Kidney (tissue), 14 donors: ENCODE data around the gene STK11IP. TPM values are rescaled to one million over a fixed set of nuclear protein-coding genes. Genes with fewer than 3 reads are reported as not detected.

Experiments
- DNase-seq, 5 donors: peaks; one replicate each; pipeline ENCODE4 v3.0.0-alpha.2; 2013 to 2020
- FAIRE-seq: peaks from 2 replicates; lab custom pipeline; 2012; peaks lifted over from hg19 to GRCh38; lab: Jason Lieb, UNC
- H3K27ac ChIP-seq, 2 donors: one replicate each; pipeline ENCODE4 v1.7.0; 2013; ENCODE audit warnings: low read depth in 2 of 2, low read length in 2 of 2, inconsistent platforms in 1 of 2
- H3K27me3 ChIP-seq: one replicate; pipeline ENCODE4 v1.7.1; 2013; ENCODE audit warnings: low read length, inconsistent platforms; ENCODE audit not compliant: control insufficient read depth, insufficient read depth
- H3K36me3 ChIP-seq, 3 donors: one replicate each; pipeline versions ENCODE4 v1.7.0 to v1.7.1; 2013; ENCODE audit warnings: low read length in 3 of 3, control low read depth in 1 of 3, inconsistent platforms in 1 of 3; ENCODE audit not compliant: insufficient read depth in 3 of 3, control insufficient read depth in 2 of 3
- H3K4me1 ChIP-seq, 3 donors: one replicate each; pipeline versions ENCODE4 v1.7.0 to v1.7.1; 2013; ENCODE audit warnings: low read length in 3 of 3, inconsistent platforms in 1 of 3, low read depth in 1 of 3; ENCODE audit not compliant: control insufficient read depth in 2 of 3, insufficient read depth in 2 of 3
- H3K4me3 ChIP-seq, 3 donors: one replicate each; pipeline versions ENCODE4 v1.7.0 to v1.8.1; 2013; ENCODE audit warnings: low read length in 3 of 3, control low read depth in 1 of 3, inconsistent platforms in 1 of 3
- H3K9ac ChIP-seq, 3 donors: one replicate each; pipeline versions ENCODE4 v1.7.0 to v1.7.1; 2013; ENCODE audit warnings: low read length in 3 of 3, control low read depth in 1 of 3, inconsistent platforms in 1 of 3
- H3K9me3 ChIP-seq, 3 donors: one replicate each; pipeline versions ENCODE4 v1.7.0 to v1.7.1; 2013; ENCODE audit warnings: low read length in 3 of 3, control low read depth in 1 of 3, inconsistent platforms in 1 of 3; ENCODE audit not compliant: control insufficient read depth in 2 of 3, insufficient read depth in 1 of 3
- intact Hi-C: fragments of 100-400 bp; cut with DNase I; formaldehyde crosslinking; loops from one replicate; pipeline ENCODE4 v1.11.1; 2022
- polyA plus RNA-seq: library from polyadenylated mRNA; stranded (reverse); fragments of 350-450 nt; fragmentation: Illumina TruSeq; extraction: RNeasy Lipid Tissue Mini Kit (QIAGEN cat#74804); gene quantifications from one replicate; pipeline ENCODE4 v1.2.3, GENCODE V29; 2014; ENCODE audit warnings: low read depth, low replicate concordance; ENCODE audit not compliant: insufficient read depth
- total RNA-seq: library from RNA; stranded (reverse); fragmentation: NEBNext Ultra II Directional; extraction: Animal tissue kit (Norgen Biotek cat#: 25700); gene quantifications from one replicate; pipeline ENCODE4 v1.2.1, GENCODE V29; 2021
- TF ChIP-seq, protein P1 (sequence below): IDR thresholded peaks from 3 replicates; pipeline ENCODE4 v1.5.1; 2012; ENCODE audit warnings: mild to moderate bottlenecking, moderate library complexity, borderline replicate concordance; ENCODE audit not compliant: insufficient read depth; ENCODE audit errors: extremely low read depth
- donor health status: control.
- donor health status: control.
- donor health status: control.
- donor health status: control.
- donor health status: control.
- donor health status: DM: yes; HTN: yes; CAD: no.
- donor health status: Normal renal cell carcinoma (clear cell type).

Gene STK11IP
- total and polyA plus RNA-seq, 2 donors from 2014 or later = 12.5 to 33.7 TPM

DNA sequence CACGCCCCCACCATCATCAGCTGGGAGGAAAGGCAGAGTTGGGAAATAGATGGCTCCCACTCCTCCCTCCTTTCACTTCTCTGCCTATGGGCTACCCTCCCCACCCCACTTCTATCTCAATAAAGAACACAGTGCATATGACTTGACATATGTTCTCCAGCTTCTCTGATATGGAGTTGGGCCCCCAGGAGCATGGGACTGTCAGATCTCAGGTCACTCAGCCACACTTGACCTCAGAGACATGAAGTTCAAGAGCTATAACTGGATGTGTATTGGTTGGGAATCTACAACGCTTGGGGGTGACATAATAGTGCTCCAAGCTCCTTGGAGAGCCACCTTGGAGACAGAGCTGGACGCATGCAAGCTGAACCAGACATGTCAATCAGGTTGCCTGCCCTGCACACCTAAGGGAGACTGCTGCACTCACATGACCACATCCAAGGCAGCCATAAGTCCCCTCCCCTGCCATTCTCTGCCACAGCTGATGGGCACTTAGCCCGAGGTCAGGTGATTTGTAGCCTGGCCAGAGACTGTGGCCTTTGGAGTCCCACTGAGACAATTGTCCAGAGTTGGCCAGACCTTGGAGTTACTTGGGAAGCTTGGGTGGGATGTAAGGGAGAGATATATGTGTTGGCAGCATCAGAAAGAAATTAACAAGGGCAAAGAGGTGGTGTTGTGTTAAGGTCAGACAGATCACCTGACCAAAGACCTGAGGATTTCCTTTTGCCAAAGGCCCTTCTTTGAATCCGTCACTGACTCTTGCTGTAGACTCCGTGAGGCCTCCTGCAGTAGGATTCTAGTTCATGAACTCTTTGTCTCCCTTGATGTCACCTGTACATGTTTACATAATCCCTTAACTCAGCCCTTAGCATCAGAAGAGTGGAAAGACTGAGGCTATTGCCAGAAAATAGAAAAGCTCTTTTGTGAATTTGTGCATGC, 21.8 kb upstream of the STK11IP start:
- H3K36me3 ChIP-seq = no peaks in the 10 kb centered on the region
- no peak for DNase-seq
- H3K9ac ChIP-seq = no peak overlapping the region
- H3K4me3 ChIP-seq = no peak overlapping the region
- peaks cover 0 to 4% (median 0%) of the 10 kb centered on the region in 3 donors for H3K4me1 ChIP-seq
- TF ChIP-seq, protein P1, sequence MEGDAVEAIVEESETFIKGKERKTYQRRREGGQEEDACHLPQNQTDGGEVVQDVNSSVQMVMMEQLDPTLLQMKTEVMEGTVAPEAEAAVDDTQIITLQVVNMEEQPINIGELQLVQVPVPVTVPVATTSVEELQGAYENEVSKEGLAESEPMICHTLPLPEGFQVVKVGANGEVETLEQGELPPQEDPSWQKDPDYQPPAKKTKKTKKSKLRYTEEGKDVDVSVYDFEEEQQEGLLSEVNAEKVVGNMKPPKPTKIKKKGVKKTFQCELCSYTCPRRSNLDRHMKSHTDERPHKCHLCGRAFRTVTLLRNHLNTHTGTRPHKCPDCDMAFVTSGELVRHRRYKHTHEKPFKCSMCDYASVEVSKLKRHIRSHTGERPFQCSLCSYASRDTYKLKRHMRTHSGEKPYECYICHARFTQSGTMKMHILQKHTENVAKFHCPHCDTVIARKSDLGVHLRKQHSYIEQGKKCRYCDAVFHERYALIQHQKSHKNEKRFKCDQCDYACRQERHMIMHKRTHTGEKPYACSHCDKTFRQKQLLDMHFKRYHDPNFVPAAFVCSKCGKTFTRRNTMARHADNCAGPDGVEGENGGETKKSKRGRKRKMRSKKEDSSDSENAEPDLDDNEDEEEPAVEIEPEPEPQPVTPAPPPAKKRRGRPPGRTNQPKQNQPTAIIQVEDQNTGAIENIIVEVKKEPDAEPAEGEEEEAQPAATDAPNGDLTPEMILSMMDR = no peak
- H3K9me3 ChIP-seq = no peaks in the 10 kb centered on the region
- intact Hi-C loops = no loop called here
- no peak for FAIRE-seq
- no peak overlapping the region for H3K27ac ChIP-seq
- H3K27me3 ChIP-seq = no peaks in the 10 kb centered on the region

DNA sequence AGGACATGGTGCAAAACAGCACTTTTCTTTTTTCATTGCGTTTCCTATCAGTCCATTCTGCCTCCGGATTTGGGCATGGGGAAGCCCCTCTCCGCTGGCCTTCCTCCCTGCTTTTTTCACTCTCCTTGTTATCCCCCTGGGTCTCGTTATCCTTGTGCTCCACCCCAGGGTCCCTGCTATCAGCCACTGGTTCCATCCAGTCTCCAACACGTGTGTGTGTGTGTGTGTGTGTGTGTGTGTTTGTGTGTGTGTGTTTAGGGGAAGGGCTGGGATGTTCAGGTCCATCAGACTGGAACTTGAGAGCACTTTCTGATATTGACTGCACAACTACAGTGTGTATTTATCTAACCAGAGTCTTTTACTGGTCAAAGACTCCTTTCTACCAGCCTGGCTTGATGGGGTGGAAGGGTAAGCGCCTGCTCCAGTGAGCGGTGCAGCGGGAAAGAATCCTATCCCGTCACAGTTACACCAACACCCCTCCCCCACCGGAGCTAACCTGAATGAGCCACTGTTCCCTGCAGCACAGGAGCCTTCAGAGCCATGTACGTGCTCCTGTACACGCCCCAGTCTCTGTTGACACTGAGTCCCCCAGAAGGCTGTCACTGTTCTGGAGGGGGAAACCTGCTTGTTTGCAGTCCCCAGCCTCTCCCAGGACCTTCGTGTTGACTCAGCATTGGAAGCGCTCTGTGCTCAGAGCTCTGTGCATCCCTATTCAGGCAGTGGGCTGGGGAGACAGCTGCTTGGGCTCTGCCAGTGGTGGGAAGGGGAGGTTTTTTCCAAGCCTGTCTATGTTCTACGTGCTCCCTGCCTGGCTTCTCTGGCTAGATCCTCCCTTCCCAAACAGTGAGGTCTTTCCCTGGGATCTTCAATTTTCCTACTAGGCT, 20.9 kb upstream of the STK11IP start:
- H3K27me3 ChIP-seq = no peaks in the 10 kb centered on the region
- intact Hi-C loops = no loop called here
- DNase-seq = peak in 4 of 5 donors; percentile 89 to 92 (median 91)
- no peaks in the 10 kb centered on the region for H3K36me3 ChIP-seq
- no peak for FAIRE-seq
- peaks cover 0 to 3% (median 0%) of the 10 kb centered on the region in 3 donors for H3K4me1 ChIP-seq
- no peaks in the 10 kb centered on the region for H3K9me3 ChIP-seq
- no peak overlapping the region for H3K9ac ChIP-seq
- no peak overlapping the region for H3K27ac ChIP-seq
- TF ChIP-seq, protein P1 = no peak
- H3K4me3 ChIP-seq = no peak overlapping the region

DNA sequence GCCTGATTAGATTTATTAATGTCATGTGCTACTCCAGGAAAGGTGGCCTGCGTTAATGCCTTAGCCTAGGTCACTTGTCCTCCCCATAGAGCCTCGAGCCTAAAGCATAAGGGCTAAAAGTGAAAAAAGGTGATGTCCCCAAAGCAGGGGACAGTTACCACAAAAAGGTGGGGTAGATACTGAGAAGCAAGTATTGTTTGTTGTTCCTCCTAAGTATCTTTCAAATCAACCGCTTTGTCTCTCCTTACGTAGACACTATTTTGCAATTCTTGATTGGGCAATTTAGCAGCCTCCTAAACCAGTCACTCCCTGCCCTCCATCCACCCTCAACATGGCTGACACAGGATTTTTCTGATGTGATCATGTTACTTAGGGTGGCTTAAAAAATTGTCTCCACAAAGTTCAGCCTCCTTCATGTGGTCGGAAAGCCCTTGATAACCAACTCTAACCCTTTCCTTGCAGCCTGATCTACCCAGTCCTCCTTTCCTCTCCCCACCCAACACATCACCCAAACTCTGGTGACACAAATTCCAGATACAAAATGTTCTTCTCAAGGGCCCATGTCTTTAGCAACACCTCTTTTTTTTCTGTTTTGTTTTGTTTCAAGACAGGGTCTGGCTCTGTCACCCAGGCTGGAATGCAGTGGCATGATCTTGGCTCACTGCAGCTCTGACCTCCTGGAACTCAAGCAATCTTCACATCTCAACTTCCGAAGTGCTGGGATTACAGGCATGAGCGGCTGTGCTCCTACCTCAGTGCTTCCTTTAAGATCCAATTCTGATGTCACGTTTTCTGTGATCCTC, 18.6 kb upstream of the STK11IP start:
- H3K9ac ChIP-seq = no peak overlapping the region
- H3K4me3 ChIP-seq = no peak overlapping the region
- no peaks in the 10 kb centered on the region for H3K36me3 ChIP-seq
- no peak overlapping the region for H3K27ac ChIP-seq
- no peak for FAIRE-seq
- no peaks in the 10 kb centered on the region for H3K27me3 ChIP-seq
- no peaks in the 10 kb centered on the region for H3K9me3 ChIP-seq
- TF ChIP-seq, protein P1 = no peak
- DNase-seq = peak in 2 of 5 donors; percentile 40 to 51
- intact Hi-C loops = no loop called here
- no peaks in the 10 kb centered on the region for H3K4me1 ChIP-seq
